Stimulated activated CD8-positive, alpha-beta memory T cell treated with anti-CD3 and anti-CD28 coated beads, Interleukin-4, amount 100 ng/mL, for 4 hours (primary cell): ENCODE measurements around the gene IP6K2.
"Not testable (repeated sequence)": the region's sequence is repeated elsewhere in the genome, so short reads cannot be mapped to it uniquely, and the experiment has no call there.

Experiments used
- DNase-seq, 2 donors: peaks; one replicate each; pipeline ENCODE4 v3.0.0-alpha.2; 2020; ENCODE audit warnings: low read depth in 2 of 2, low spot score in 1 of 2

Gene IP6K2

DNA sequence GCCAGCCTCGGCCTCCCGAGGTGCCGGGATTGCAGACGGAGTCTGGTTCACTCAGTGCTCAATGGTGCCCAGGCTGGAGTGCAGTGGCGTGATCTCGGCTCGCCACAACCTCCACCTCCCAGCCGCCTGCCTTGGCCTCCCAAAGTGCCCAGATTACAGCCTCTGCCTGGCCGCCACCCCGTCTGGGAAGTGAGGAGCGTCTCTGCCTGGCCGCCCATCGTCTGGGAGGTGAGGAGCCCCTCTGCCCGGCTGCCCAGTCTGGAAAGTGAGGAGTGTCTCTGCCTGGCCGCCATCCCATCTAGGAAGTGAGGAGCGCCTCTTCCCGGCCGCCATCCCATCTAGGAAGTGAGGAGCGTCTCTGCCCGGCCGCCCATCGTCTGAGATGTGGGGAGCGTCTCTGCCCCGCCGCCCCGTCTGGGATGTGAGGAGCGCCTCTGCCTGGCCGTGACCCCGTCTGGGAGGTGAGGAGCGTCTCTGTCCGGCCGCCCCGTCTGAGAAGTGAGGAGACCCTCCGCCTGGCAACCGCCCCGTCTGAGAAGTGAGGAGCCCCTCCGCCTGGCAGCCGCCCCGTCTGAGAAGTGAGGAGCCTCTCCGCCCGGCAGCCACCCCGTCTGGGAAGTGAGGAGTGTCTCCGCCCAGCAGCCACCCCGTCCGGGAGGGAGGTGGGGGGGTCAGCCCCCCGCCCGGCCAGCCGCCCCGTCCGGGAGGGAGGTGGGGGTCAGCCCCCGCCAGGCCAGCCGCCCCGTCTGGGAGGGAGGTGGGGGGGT is 16.9 kb upstream of the IP6K2 start:
- DNase-seq, result not testable (repeated sequence)

DNA sequence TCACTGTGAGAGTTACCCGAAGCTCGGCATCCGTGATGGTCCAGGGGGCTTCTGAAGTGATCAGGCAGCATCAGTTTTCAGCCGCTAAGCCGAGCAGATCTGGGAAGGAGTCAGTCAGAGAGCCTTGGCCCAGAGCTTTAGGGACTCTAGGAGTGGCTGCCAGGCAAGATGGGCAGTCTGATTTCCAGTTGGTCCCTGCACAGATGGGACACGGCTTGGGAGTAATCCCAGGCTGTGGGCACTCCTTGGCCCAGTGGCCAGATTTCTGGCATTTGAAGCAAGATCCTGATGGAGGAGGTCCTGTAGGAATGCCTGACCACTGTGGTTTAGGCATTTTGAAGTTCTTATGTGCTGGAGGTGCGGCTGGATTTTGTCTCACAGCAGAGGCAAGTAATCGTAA is 10.5 kb upstream of the IP6K2 start:
- DNase-seq, result no peak

DNA sequence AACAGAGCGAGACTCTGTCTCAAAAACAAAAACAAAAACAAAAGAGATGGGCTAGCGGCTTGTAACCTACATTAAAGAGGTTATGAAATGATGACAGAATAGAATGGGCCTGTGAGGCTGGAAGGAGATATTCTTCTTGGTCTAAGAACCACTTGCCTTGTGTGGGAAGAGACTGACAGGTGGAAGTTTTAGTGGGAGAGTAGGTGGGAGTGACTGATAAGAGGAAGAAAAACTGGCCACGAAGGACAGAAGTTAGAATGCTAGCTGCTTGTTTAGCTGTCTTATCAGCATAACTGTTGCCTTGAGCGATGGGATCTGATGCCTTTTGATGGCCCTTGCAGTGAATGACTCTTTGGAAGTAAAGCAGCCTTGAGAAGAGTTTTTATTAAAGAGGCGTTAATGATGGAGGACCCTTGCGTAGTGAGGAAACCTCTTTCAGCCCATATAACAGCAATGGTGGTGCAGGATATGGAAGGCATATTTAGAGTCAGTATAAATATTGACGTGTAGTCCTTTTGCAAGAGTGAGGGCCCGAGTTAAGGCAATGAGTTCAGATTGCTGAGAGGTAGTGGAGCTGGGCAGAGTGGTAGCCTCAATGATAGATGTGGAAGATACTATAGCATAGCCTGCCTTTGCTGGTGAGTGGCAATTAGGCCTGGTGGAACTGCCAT is 8.3 kb upstream of the IP6K2 start:
- DNase-seq, result not testable (repeated sequence)

DNA sequence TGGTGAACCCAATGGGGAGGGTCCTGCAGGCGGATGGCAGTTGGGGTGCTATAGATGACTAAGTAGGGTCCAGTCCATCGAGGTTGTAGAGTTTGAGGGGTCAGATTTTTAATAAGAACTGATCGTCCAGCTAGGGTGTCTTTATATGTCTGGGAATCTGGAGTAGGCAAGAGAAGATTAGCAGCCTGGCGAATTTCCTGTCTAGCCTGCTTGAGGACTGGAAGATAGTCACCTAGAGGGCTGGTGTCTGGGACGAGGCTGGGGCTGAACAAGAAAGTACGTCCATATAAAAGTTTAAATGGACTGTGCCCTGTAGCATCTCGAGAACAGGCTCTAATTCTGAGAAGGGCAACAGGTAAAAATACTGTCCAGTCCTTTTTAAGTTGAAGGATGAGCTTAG is 6.7 kb upstream of the IP6K2 start:
- DNase-seq, result no peak

DNA sequence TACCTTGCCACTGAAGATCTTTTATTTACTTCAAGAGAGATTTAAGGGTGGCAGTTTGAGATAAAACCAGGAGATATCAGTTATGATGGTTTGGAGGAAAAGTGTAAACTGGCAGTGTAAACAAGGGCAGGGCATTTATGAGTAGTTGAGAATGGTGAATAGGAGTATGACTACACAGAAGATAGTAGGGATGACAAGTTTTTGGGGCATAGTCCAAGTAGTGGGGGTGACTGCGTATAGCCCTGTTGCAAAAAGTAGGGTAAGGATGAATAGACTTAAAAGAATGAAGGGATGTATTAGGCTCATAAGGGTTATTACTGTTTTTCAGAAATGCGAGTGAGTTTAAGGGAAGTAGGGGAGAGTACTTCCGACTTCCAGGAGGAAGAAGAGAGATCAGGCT is 6.3 kb upstream of the IP6K2 start:
- DNase-seq, result not testable (repeated sequence)

DNA sequence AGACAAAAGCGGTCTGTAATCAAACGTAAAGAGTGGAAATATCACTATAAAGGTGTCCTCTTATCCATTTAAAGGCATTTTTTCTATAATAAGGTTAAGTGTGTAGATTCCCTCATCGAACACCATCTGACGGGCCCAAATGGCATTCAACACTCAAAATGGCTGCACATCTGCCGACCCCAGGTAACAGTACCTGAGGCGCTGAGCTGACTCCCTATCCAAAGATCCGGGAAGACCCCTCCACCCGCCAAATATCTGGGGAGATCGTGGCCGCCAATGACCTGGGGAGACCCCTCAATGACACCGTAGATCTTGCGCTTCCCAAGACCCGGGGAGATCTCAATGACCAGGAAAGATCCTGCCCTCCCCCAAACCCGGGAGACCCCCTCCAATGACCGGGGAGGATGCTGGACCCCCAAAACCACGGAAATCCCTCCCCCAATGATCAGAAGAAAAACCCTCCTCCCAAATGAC is 476 bp downstream of the IP6K2 start:
- no peak for DNase-seq

DNA sequence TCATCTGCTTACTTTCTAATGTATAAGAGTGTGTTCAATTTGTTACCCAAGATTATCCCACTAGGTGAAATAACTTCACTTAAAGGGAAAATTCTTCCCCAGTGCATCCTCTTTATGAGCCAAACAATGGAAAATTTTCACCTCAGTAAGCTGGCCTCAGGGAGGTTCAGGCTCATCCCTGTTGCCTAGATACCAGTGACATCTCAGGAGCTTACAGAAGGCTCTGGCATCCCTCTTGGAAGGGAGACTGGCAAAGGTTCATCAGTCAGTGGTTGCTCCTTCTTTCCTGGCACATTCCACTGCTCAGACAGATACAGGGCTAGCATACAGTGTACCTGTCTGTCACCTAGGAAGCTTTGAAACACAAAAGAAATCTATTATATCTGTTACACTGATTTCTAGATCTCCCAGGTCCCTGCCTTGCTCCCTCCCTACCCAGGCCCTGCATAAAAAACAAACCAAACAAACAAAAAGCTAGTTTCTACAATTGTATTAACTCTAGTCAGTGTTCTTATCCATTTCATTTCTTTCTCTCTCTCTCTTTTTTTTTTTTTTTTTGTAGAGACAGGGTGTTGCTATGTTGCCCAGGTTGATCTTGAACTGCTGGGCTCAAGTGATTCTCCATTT is 1.7 kb downstream of the IP6K2 start:
- DNase-seq, result no peak

DNA sequence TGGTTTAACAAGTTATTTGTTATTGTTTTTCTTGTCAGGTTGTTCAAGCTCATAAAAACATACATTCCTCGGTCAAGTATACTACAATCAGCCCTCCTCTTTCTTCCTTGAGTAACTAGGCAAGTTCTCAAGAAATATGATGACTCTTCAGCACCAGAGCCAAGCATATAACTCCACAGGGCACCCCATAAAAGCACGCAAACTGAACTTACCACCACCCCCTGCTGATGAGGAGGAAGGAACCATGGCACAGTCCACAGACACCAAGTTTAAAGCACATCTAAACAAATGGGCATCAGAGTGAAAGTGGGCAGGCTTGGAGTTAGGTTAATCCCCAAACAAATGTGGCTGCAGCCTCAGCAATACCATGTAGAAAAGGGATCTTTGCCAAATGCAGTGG is 5.3 kb downstream of the IP6K2 start:
- no peak for DNase-seq

DNA sequence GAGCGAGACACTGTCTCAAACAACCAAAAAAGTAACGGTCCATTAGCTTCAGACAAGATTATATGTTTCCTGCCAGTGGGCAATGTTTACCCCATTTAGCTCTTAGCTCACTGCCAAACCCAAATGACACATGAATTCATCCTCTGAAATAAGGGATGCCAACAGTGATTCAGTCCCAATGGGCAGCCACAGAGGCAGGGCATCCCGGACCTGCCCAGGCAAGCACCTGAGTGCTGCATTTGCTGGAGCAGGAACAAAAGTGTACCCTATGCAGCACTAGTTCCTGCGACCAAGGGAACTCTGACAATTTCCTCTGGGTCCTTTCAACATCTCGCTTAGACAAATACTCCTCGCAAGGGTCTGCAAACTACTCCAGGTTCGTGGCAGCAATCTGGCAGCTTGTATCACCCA is 8.0 kb downstream of the IP6K2 start:
- no peak for DNase-seq

DNA sequence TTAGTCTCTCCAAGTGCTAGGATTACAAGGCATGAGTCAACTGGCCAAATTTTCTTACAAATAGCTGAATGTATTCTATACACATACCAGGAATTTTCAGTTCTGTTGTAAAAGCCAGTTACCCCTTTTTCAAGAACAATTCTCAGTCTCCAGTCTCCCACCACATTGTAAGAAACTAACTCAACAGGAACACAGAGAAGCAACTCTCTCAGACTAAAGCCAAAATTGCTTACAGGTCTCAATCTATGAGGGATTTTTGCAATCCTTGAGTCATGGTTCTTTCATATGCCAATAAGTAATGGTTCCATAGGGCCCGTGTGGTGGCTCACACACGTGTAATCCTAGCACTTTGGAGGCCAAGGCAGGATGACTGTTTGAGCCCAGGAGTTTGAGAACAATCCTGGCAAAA is 8.5 kb downstream of the IP6K2 start:
- DNase-seq, result no peak

DNA sequence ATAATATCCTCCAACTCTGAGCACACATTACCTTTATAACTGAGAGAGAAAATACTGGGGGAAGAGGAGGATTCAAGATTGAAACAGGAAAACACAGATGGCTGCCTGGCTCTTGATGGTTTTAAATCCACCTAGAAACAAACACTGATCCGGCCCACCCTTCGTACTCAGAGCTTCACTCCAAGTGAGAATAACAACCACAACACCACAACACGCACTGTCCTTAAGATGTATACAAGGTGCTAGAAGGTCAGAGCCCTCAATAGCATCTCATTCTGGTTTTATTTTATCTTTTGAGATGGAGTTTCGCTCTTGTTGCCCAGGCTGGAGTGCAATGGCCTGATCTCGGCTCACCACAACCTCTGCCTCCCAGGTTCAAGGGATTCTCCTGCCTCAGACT is 9.9 kb downstream of the IP6K2 start:
- no peak for DNase-seq

DNA sequence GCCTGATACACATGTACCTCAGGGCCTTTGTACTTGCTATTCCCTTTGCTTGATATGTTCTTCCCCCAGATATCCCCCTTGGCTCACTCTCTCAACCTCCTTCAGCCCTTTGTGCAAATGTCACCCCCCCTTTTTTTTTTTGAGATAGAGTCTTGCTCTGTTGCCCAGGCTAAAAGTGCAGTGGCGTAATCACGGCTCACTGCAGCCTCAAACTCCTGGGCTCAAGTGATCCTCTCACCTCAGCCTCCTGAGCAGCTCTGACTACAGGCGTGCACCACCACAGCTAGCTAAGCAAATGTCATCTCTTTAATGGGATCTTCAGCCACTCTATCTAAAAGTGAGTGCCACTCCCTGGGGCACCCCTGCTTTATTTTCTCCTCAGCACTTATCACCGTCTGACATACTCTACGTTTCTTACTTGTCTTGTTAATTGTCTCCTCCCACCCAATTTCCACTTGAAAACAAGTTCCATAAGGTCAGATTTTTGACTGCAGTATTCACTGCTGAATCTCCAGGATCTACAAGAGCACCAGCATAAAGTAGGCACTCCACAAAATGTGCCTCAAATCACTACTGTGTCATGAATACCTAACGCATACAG is 14.6 kb downstream of the IP6K2 start:
- no peak for DNase-seq

DNA sequence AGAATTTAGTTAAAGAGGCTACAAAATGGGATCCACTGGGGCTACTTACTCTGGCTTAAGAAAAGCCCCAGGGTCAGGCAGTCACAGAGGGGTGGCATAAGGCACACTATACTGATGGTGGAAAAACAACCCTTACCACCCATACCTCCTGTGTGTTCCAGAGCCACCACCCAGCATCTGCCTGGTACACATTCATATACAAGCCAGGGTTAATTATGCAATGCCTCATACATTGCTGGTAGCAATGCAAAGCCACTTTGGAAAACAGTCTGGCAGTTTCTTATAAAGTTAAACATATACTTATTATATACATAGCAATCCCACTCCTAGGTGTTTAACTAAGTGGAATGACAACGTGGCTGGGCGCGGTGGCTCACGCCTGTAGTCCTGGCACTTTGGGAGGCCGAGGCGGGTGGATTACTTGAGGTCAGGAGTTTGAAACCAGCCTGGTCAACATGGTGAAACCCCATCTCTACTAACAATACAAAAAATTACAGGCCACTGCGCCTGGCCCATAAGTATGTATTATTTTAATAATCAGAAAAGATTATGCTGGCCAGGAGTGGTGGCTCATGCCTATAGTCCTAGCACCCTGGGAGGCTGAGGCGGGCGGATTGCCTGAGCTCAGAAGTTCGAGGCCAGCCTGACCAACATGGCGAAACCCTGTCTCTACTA is 16.2 kb downstream of the IP6K2 start:
- DNase-seq, result no peak

DNA sequence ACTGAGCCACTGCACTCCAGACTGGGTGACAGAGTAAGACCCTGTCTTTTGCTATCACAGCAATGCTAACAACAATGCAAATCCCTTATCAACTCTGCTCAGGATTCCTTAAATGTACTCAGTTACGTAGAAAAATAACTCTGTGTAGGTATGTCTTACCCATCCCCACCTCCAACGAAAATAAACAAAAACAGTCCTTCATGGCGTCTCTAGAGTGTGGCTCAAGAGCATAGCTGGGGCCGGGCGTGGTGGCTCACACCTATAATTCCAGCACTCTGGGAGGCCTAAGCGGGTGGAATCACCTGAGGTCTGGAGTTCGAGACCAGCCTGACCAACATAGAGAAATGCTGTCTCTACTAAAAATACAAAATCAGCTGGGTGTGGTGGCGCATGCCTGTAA is 18.1 kb downstream of the IP6K2 start:
- DNase-seq, result no peak

DNA sequence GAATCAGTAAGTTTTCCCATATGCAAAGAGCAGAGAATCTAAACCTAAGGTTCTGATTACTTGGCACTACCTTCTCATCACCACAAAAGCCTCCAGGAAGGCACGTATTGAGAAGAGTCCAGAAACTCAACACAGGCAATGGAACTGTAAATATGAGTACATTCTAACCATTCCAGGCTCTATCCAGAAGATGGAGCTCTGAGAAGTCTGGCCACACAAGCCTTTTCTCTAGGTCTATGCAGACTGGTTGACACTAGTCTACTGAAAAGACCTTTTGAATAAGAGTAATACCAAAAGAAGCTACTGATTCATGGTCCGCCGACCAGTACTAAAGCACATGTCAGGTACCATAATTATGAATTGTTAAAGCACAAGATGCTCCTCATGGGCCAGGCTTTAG is 19.1 kb downstream of the IP6K2 start:
- DNase-seq, result no peak

DNA sequence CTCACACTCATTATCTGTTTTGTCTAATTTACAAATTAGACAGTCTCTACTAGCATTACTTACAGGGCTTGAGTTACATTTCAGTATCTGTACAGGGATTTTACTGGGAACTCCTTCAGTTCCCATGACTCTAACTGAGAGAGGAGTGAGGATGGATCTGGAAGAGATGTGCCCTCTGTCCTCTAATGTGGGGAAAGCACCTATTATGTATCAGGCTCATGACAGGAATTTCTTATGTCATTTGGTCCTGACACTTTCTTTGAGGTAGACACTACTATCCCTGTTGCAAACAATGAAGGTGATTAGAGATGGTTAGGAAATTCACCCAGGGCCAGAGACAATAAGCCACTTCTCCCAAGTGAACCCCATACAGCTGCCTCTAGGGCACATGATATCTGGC is 20.4 kb downstream of the IP6K2 start:
- no peak for DNase-seq

DNA sequence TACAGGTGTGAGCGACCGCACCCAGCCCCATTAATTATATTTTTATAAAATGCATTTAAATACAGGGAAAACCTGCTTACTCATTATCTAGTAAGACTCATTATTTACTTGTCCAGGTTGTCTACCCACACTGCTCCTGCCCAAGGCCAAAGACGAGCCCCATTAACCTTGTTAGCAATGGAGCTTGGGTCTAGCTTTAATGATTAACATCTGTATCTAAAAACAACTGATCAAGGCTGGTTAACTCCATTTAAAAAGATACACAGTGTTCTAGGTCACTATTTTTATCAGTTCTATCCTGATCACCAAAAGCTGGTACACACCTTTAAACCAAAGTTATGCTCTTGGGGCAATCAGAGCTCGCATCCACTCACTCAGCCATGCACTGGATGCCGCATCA is 20.9 kb downstream of the IP6K2 start:
- DNase-seq, result no peak

DNA sequence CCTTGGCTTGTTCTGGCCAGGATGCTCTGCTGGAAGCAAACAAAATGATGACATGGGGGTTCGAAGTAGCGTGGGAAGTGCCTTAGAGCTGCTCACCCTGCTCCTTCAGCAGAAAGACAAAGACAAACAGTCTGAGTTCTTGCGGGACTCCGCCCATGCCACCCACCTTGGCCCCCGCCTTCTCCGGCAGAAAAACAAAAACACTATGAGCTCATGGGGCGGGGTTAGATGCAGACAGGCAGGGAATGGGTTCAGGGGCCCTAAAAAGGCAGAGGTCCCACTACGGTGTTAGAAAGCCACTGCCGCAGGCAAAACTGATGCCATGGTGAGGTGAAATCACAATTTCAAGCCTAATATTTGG is 21.6 kb downstream of the IP6K2 start:
- DNase-seq, result no peak

DNA sequence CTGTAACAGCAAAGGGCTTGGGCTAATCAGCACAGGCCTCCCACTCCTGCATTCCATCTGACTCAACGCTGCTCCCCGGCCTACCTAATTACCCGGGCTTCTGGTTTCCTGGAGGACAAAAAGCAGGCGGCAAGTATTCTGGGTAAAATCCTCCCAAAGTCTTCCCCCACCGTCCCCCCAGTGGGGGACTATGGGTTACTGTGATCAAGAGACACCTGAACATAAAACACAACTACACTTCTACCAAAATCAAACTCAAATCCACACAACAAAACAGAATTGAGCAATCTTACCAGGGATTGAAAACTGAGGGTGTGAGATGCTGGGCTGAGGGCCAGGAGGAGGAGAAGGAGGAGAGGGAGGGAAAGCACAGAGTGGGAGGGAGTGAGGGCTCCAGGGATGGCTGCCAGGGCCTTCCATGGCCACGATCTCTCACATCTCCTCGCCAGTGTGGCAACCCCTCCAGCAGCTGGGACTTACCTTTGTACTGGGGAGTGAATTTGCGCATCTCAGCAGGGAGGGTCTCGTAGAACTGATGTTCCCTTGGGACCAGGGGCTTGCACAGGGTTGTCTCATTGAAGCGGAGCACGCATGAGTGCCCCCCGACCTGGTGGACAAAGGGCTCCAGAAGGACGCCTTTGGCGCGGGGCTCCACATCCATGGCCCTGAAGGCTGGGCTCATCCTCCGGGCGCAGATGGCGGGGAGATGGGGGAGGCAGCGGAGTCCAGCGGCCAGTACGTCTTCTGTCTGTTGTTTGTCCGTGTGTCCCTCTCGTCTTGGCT is 22.2 kb downstream of the IP6K2 start:
- no peak for DNase-seq

DNA sequence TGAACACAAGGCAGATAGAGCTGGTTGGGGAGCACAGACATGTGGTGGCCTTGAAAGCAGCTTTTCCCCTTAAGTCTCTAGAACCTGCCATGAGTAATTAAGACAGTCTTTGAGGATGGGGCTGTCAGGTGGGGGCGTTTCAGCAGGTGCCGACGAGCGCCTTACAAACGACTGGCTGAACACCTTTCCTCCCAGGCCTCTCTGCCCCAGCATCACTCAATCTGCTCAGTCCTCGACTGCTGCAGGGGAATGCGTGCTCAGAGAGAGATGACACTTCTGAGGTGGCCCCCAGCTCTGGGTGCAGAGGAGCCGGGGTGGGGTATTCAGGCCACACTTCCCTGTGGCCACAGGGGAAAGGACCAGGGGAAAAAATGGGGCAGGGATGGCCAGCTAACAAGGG is 23.2 kb downstream of the IP6K2 start:
- DNase-seq, result no peak

DNA sequence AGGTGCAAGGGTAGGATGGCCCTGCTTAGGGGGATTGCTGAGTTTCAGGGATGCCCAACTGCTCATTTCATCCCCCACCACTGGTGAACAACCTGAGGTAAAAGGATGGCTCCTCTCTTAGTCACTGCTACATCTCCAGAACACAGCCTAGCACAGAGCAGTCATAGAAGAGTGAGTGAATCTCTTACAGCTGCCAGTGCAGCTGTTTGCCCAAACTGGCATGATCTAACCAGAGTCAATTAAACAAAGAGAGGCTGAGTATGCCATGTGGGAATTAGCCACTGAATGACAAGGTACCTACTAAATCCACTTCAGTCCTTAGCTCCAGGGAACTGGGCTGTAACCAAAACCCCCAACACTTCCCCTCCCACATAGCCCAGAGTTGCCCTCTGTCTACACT is 24.5 kb downstream of the IP6K2 start:
- DNase-seq, result no peak
